ENCODE data around the gene TFF1. TPM values are rescaled to one million over a fixed set of nuclear protein-coding genes. Genes with fewer than 3 reads are reported as not detected.

Gene TFF1
- total and polyA plus RNA-seq, 2 of the 4 experiments (the other 2 are of a cell fraction), result not detected

- Histone ChIP-seq H3K79me1 (ENCODE audit: low read depth in 1 of 2, low read length in 2 of 2) (no peaks in the 10 kb centered on the region), H3K4me2 (ENCODE audit: low read depth, low read length) (no peak overlapping the region), H4K5ac (ENCODE audit: low read depth, low read length) (no peak overlapping the region), H3K4ac (ENCODE audit: low read depth, low read length) (no peak overlapping the region), H3K9me1 (ENCODE audit: insufficient read depth, low read length) (no peaks in the 10 kb centered on the region; the same call in 1 of the 2 replicates), H2BK120ac (ENCODE audit: low read depth, low read length) (no peak overlapping the region), H3K36me3 (ENCODE audit: control insufficient read depth, insufficient read depth, low read length) (no peaks in the 10 kb centered on the region), H3K27me3 (ENCODE audit: control insufficient read depth, insufficient read depth, low read length) (peaks cover 68% of the 10 kb centered on the region; the same call in 1 of the 2 replicates), H3K27ac (ENCODE audit: insufficient read depth, low read length) (no peak overlapping the region), H3K9ac (ENCODE audit: low read depth, low read length) (no peak overlapping the region), H3K18ac (ENCODE audit: low read depth, low read length) (no peak overlapping the region), H2BK15ac (ENCODE audit: low read depth, low read length) (no peak overlapping the region), H3K14ac (replicated peaks; ENCODE audit: low read depth, low read length) (no peak overlapping the region), H4K91ac (ENCODE audit: insufficient read depth, low read depth, low read length) (no peak overlapping the region), H2BK20ac (ENCODE audit: low read depth, low read length) (no peak overlapping the region), H2BK5ac (ENCODE audit: low read depth, low read length, poor library complexity, severe bottlenecking) (no peak overlapping the region), H3K9me3 (ENCODE audit: control insufficient read depth, insufficient read depth, low read length) (no peaks in the 10 kb centered on the region), H3K56ac (ENCODE audit: extremely low read depth, insufficient read depth, low read length) (no peak overlapping the region), H4K8ac (ENCODE audit: low read depth in 2 of 2, low read length in 2 of 2) (no peak overlapping the region), H3K4me1 (ENCODE audit: control insufficient read depth, insufficient read depth, low read length) (no peaks in the 10 kb centered on the region; the same call in 1 of the 2 replicates), H2AK9ac (replicated peaks; ENCODE audit: low read depth, low read length, poor library complexity) (no peak overlapping the region), H3K4me3 (ENCODE audit: insufficient read depth, low read depth, low read length) (no peak overlapping the region), H2AFZ (replicated peaks; ENCODE audit: low read length, poor library complexity) (no peak overlapping the region), H3K23ac (ENCODE audit: low read depth, low read length) (no peak overlapping the region), H2AK5ac (ENCODE audit: low read depth, low read length) (no peak overlapping the region), H4K20me1 (ENCODE audit: insufficient read depth, low read length) (no peaks in the 10 kb centered on the region)
- no peak for DNase-seq
- ChIA-PET POLR2A (ENCODE audit: unreplicated experiment) (no interaction called here), CTCF (no interaction called here)
- TF ChIP-seq MAZ (IDR thresholded peaks at IDR 0.05; ENCODE audit: borderline replicate concordance, low read depth, low read length) (no peak), SMC3 (IDR thresholded peaks at IDR 0.05; ENCODE audit: low read depth, low read length) (no peak), CTCF (conservative IDR thresholded peaks at IDR 0.05; ENCODE audit: low read depth, low read length) (no peak), BHLHE40 (IDR thresholded peaks at IDR 0.05; ENCODE audit: low read depth, low read length) (no peak), CEBPB (IDR thresholded peaks at IDR 0.05; ENCODE audit: low read depth, low read length) (no peak), RFX5 (IDR thresholded peaks at IDR 0.05; ENCODE audit: low read depth, low read length) (no peak), RCOR1 (IDR thresholded peaks at IDR 0.05; ENCODE audit: insufficient replicate concordance, low read length) (no peak), CHD1 (IDR thresholded peaks at IDR 0.05; ENCODE audit: low read depth, low read length) (no peak), MXI1 (IDR thresholded peaks at IDR 0.05; ENCODE audit: borderline replicate concordance, low read depth, low read length) (no peak), FOS (IDR thresholded peaks at IDR 0.05; ENCODE audit: low read depth, low read length) (no peak), RAD21 (IDR thresholded peaks at IDR 0.05; ENCODE audit: low read length) (no peak), NFE2L2 (IDR thresholded peaks at IDR 0.05; ENCODE audit: low read depth, low read length) (no peak)
- in situ Hi-C loops (cut with MboI; ENCODE audit: low sequenced_read_pairs), result no loop called here
- no peak for ATAC-seq (ENCODE audit: low read depth)
- 87% methylated on average over 3 of the region's 16 CpGs; no CpG with 5 or more reads in 1 of the 2 experiments for WGBS, 2 experiments (ENCODE audit: extremely low coverage in 2 of 2, insufficient read length in 1 of 2)
- intact Hi-C loops (cut with micrococcal nuclease), result no loop called here
- dilution Hi-C loops (cut with HindIII; ENCODE audit: low sequenced_read_pairs, unreplicated experiment), result no loop called here
- BruUV-seq (replicated peaks), result no TSS peak
These were observed 53.7 kb downstream of the TFF1 start for GRCh38 chr21:42312626-42313104.
